OCI-LY7 (cell line): ENCODE data around the gene MAD2L2. TPM values are rescaled to one million over a fixed set of nuclear protein-coding genes. Genes with fewer than 3 reads are reported as not detected.

Source experiments
- BruUV-seq: library from RNA; stranded (reverse); fragments of 400-500 nt; replicated peaks from 2 replicates; lab custom pipeline; 2021; lab: Mats Ljungman, UMichigan
- CTCF ChIA-PET: fragments of 300-600 bp; sonication (Branson Sonifier 250); formaldehyde crosslinking; loops from one replicate; lab custom pipeline; 2022; ENCODE audit warnings: antibody characterized with exemption; ENCODE audit not compliant: unreplicated experiment; lab: Charles Lee
- POLR2A ChIA-PET: fragments of 300-600 bp; sonication (Branson Sonifier 250); formaldehyde crosslinking; loops from one replicate; lab custom pipeline; 2022; ENCODE audit warnings: antibody characterized with exemption; lab: Charles Lee
- DNase-seq: peaks from one replicate; pipeline ENCODE4 v3.0.0-alpha.2; 2015; ENCODE audit warnings: low spot score
- H2AFZ ChIP-seq: fragments of 200-600 bp; sonication (generic), shearing (Covaris generic); 2 replicates; pipeline ENCODE4 v1.6.1; 2014; ENCODE audit warnings: mild to moderate bottlenecking, antibody characterized with exemption, low read length, moderate library complexity
- H3K27ac ChIP-seq: fragments of 200-600 bp; sonication (generic); 2 replicates; pipeline ENCODE4 v1.5.1; 2014; ENCODE audit warnings: mixed run types, low read depth, mild to moderate bottlenecking, moderate library complexity, low read length, inconsistent platforms; ENCODE audit not compliant: poor library complexity, severe bottlenecking
- H3K36me3 ChIP-seq: fragments of 200-600 bp; sonication (generic); 2 replicates; pipeline ENCODE4 v1.6.1; 2014; ENCODE audit warnings: mild to moderate bottlenecking, antibody characterized with exemption, low read length, moderate library complexity, mixed read lengths; ENCODE audit not compliant: insufficient read depth
- H3K4me1 ChIP-seq: fragments of 200-600 bp; sonication (generic); 2 replicates; pipeline ENCODE4 v1.5.1; 2014; ENCODE audit warnings: mild to moderate bottlenecking, low read length; ENCODE audit not compliant: insufficient read depth, poor library complexity, severe bottlenecking
- H3K4me2 ChIP-seq: fragments of 200-600 bp; sonication (generic); 2 replicates; pipeline ENCODE4 v1.6.1; 2014; ENCODE audit warnings: mild to moderate bottlenecking, low read length
- H3K4me3 ChIP-seq: fragments of 200-600 bp; sonication (generic); 2 replicates; pipeline ENCODE4 v1.5.1; 2014; ENCODE audit warnings: mild to moderate bottlenecking, low read depth, low read length; ENCODE audit not compliant: poor library complexity, severe bottlenecking
- H3K79me2 ChIP-seq: fragments of 200-600 bp; sonication (generic); 2 replicates; pipeline ENCODE4 v1.6.1; 2016; ENCODE audit warnings: low read depth, mild to moderate bottlenecking, low read length, moderate library complexity, mixed read lengths; ENCODE audit not compliant: insufficient read depth
- H3K9me2 ChIP-seq: fragments of 200-600 bp; sonication (generic); 2 replicates; pipeline ENCODE4 v1.6.1; 2016; ENCODE audit warnings: mild to moderate bottlenecking, low read length, mixed read lengths; ENCODE audit not compliant: insufficient read depth
- H3K9me3 ChIP-seq: fragments of 200-600 bp; sonication (generic); 2 replicates; pipeline ENCODE4 v1.6.1; 2014; ENCODE audit warnings: mild to moderate bottlenecking, mixed run types, low read length, mixed read lengths
- H4K20me1 ChIP-seq: fragments of 200-600 bp; sonication (generic); 2 replicates; pipeline ENCODE4 v1.6.1; 2014; ENCODE audit warnings: mild to moderate bottlenecking, antibody characterized with exemption, low read length, moderate library complexity, mixed read lengths; ENCODE audit not compliant: insufficient read depth
- EZH2phosphoT487 ChIP-seq: fragments of 200-600 bp; sonication (generic); IDR thresholded peaks from 2 replicates; pipeline ENCODE4 v1.6.1; 2018; ENCODE audit warnings: low read depth, borderline replicate concordance, mild to moderate bottlenecking, mixed run types, antibody characterized with exemption, low read length, moderate library complexity, mixed read lengths
- intact Hi-C: fragments of 100-400 bp; cut with micrococcal nuclease; formaldehyde crosslinking; loops from one replicate; pipeline ENCODE4 v1.10.0; 2022; ENCODE audit not compliant: unreplicated experiment
- total RNA-seq, 2 experiments: library from RNA; depleted of rRNA in 1 of 2; stranded (reverse); fragments of >200 nt in 1 of 2; shearing (Covaris generic) in 1 of 2; gene quantifications; 2 replicates each; pipeline ENCODE4 v1.2.3, GENCODE V29; 2014 to 2022
- TF ChIP-seq, protein P1 (sequence below): fragments of 200-600 bp; sonication (generic); conservative IDR thresholded peaks from 2 replicates; pipeline ENCODE4 v1.5.1; 2014; ENCODE audit warnings: mild to moderate bottlenecking, antibody characterized with exemption, low read length, moderate library complexity, mixed read lengths

The MAD2L2 gene
- total RNA-seq, 2 experiments from 2014 or later: 89.7 to 144 TPM

DNA sequence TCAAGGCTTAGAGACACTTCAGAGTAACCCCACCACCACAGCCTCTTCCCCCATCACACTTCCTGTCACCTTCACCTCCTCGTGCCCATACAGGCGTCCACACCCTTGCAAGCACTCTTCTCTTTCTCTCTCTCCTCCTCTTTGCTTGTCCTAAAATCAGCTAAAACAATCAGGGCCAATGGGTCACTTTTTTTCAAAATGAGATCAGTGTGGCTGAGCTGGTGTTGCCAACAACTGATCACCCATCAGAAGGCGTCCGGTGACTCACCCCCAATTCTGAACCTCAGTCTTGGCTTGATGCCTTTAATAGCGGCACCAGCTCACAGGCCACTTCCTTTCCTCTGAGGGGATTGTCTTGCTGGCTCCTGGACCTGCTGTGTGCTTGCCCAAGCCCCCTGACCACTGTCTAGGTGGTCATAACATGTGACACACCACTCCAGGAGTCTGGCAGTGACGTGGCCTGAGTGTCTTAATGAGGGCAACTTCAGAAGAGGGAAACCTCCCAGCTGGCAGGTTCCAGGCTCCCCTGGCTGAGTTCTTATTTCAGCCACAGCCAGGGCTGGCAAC is 12.2 kb upstream of the MAD2L2 start:
- no peak overlapping the region for H3K4me2 ChIP-seq
- DNase-seq: no peak
- H4K20me1 ChIP-seq: no peaks in the 10 kb centered on the region
- CTCF ChIA-PET: no interaction called here
- no peaks in the 10 kb centered on the region for H3K79me2 ChIP-seq
- no peaks in the 10 kb centered on the region for H3K9me2 ChIP-seq
- H3K4me1 ChIP-seq: no peaks in the 10 kb centered on the region
- no TSS peak for BruUV-seq
- intact Hi-C loops: no loop called here
- no peak overlapping the region for H3K27ac ChIP-seq
- H3K36me3 ChIP-seq: no peaks in the 10 kb centered on the region
- H3K4me3 ChIP-seq: no peak overlapping the region
- H2AFZ ChIP-seq: no peak overlapping the region
- TF ChIP-seq EZH2phosphoT487: no peak
- TF ChIP-seq, protein P1, sequence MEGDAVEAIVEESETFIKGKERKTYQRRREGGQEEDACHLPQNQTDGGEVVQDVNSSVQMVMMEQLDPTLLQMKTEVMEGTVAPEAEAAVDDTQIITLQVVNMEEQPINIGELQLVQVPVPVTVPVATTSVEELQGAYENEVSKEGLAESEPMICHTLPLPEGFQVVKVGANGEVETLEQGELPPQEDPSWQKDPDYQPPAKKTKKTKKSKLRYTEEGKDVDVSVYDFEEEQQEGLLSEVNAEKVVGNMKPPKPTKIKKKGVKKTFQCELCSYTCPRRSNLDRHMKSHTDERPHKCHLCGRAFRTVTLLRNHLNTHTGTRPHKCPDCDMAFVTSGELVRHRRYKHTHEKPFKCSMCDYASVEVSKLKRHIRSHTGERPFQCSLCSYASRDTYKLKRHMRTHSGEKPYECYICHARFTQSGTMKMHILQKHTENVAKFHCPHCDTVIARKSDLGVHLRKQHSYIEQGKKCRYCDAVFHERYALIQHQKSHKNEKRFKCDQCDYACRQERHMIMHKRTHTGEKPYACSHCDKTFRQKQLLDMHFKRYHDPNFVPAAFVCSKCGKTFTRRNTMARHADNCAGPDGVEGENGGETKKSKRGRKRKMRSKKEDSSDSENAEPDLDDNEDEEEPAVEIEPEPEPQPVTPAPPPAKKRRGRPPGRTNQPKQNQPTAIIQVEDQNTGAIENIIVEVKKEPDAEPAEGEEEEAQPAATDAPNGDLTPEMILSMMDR: no peak
- no peaks in the 10 kb centered on the region for H3K9me3 ChIP-seq
- POLR2A ChIA-PET: interaction anchor here (0.5 kb wide), 1 partner anchor 1728 kb away, joined by 4 read pairs; no protein-coding TSS in a partner anchor

GRCh38 chr1:11691928-11692711 is 11.2 kb upstream of the MAD2L2 start:
- DNase-seq: no peak
- H4K20me1 ChIP-seq: no peaks in the 10 kb centered on the region
- intact Hi-C loops: no loop called here
- H3K27ac ChIP-seq: no peak overlapping the region
- H3K36me3 ChIP-seq: no peaks in the 10 kb centered on the region
- no peaks in the 10 kb centered on the region for H3K4me1 ChIP-seq
- H3K9me2 ChIP-seq: no peaks in the 10 kb centered on the region
- no peak overlapping the region for H2AFZ ChIP-seq
- BruUV-seq: no TSS peak
- no peaks in the 10 kb centered on the region for H3K79me2 ChIP-seq
- CTCF ChIA-PET: no interaction called here
- no peaks in the 10 kb centered on the region for H3K9me3 ChIP-seq
- no peak overlapping the region for H3K4me2 ChIP-seq
- H3K4me3 ChIP-seq: no peak overlapping the region
- no peak for TF ChIP-seq EZH2phosphoT487
- TF ChIP-seq, protein P1: no peak
- POLR2A ChIA-PET: interaction anchor here (0.5 kb wide), 1 partner anchor 1727 kb away, joined by 4 read pairs; no protein-coding TSS in a partner anchor
